GM12864 (cell line): ENCODE data around the gene PRKAG2.
A peak's percentile ranks its signal among the peaks of the same experiment; 100 is the strongest.

Experiments used
- DNase-seq: peaks from one replicate; pipeline ENCODE4 v3.0.0-alpha.2; 2011; ENCODE audit warnings: low read depth
- H3K4me3 ChIP-seq: 2 replicates; pipeline ENCODE4 v1.5.1; 2011; ENCODE audit warnings: mild to moderate bottlenecking, low read depth, low read length, control low read depth
- TF ChIP-seq, protein P1 (sequence below): IDR thresholded peaks from 2 replicates; pipeline ENCODE4 v1.5.1; 2011; ENCODE audit warnings: low read depth, mild to moderate bottlenecking, moderate library complexity, low read length, control low read depth, inconsistent platforms; ENCODE audit errors: missing control alignments

PRKAG2 gene

DNA sequence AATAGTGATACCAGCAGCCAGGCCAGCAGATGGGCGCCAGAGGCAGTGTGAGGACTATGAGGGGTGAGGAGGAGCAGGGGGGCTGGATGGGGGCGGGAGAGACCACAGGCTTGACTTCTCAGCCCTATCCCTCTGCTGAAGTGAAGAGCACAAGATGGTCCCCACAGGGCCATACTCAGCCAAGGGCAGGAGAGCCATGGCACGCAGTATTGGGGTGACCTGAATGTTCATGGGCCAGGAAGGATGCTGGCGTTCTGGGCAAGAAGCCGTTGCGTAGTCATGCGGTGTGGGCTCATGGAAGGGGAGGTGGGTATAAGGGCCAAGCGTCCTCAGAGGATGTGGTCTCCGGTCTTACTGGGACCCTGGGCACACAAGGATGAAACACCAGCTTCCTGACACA, 146.3 kb downstream of the PRKAG2 start:
- no peak for DNase-seq
- TF ChIP-seq, protein P1, sequence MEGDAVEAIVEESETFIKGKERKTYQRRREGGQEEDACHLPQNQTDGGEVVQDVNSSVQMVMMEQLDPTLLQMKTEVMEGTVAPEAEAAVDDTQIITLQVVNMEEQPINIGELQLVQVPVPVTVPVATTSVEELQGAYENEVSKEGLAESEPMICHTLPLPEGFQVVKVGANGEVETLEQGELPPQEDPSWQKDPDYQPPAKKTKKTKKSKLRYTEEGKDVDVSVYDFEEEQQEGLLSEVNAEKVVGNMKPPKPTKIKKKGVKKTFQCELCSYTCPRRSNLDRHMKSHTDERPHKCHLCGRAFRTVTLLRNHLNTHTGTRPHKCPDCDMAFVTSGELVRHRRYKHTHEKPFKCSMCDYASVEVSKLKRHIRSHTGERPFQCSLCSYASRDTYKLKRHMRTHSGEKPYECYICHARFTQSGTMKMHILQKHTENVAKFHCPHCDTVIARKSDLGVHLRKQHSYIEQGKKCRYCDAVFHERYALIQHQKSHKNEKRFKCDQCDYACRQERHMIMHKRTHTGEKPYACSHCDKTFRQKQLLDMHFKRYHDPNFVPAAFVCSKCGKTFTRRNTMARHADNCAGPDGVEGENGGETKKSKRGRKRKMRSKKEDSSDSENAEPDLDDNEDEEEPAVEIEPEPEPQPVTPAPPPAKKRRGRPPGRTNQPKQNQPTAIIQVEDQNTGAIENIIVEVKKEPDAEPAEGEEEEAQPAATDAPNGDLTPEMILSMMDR: no peak
- H3K4me3 ChIP-seq: no peak overlapping the region

DNA sequence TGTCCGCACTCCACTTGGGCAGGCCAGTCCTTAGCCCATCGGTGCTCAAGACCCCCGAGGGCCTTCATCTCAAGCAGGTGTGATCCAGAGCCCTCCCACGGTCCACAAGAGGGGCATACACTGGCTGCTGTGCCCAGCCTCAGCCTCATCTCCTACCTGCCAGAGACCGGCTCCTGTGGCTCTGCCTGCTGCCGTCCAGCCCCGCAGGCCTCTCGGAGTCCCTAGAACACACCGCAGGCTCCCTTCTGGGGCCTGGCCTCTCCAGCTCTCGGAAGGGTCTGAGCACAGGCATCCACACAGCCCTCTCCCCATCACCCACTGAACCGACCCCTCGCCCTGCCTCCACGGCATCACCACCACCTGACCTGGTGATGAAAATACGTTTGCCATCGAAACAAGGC, 147.4 kb downstream of the PRKAG2 start:
- no peak for DNase-seq
- TF ChIP-seq, protein P1: no peak
- H3K4me3 ChIP-seq: no peak overlapping the region

DNA sequence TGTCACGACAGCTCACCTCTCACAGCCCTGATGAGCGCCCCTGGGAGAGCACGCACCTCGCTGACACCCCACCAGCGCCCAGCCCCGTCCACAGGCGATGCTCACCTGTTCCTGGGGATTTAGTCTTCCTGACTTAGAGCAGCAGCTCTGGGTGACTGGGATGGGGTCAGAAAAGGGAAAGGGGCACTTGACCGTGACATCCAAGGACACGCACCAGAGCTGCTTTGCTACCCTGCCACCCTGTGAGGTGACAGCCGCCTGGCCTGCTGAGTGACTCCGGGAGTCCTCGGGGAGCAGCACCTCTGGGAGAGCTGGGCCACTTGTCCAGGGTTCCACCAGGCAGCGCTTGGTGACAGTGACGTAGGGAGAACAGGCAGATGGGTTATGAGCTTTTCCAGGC, 148.2 kb downstream of the PRKAG2 start:
- no peak for DNase-seq
- H3K4me3 ChIP-seq: no peak overlapping the region
- TF ChIP-seq, protein P1: no peak

DNA sequence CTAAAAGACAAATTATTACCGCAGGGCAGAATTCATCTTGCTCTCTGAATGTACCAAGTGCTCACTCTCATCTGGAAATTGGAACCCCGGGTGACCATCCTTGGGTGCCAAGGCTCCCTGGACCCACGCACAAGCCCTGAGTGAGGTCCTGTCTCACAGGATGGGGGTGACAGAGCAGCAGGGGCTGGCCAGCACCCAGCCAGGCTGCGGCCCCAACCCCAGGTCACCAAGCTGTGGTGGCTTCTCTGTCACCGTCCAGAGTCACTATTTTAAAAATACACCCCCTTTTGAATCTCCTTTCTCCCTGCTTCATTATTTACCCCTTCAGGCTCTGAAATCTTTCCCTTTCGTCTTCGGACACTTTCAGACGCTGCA, 148.6 kb downstream of the PRKAG2 start:
- DNase-seq: no peak

DNA sequence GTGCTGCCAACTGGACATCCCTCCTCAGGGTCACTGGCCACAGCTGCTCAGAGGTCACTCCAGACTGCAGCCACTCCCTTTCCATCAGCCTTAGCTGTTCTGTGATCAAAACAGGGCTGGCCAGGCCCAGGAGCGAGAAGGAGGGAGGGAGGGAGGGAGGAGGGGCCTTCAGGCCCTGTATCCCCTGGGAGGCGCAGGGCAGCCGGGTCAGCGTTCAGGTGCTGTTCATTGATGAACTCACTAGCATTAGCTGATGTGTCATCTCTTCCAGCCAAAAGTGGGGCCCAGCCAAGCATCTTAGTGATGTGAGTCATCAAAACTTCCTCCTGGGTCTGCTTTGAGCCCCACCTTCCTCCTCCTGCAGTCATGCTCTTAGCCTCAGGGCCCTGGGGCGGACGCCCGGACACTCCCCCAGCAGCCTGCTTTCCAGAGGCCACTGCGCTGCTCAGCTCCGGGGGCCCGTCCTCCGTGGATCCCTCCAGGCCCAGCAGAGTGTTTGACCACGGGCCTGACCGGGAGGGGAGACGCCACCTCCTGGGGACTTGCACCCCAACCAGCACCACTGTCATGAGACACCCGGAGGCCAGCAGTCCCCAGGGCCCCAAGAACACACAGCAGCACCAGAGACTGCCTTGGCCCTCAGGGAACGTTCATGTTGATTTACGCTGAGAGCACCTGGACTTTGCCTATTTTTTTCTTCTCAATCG, 149.2 kb downstream of the PRKAG2 start:
- H3K4me3 ChIP-seq: no peak overlapping the region
- TF ChIP-seq, protein P1: no peak
- DNase-seq: peak; percentile 44

More for the DNA sequence above, 148.6 kb downstream of the PRKAG2 start:
- no peak overlapping the region for H3K4me3 ChIP-seq
- TF ChIP-seq, protein P1: no peak

DNA sequence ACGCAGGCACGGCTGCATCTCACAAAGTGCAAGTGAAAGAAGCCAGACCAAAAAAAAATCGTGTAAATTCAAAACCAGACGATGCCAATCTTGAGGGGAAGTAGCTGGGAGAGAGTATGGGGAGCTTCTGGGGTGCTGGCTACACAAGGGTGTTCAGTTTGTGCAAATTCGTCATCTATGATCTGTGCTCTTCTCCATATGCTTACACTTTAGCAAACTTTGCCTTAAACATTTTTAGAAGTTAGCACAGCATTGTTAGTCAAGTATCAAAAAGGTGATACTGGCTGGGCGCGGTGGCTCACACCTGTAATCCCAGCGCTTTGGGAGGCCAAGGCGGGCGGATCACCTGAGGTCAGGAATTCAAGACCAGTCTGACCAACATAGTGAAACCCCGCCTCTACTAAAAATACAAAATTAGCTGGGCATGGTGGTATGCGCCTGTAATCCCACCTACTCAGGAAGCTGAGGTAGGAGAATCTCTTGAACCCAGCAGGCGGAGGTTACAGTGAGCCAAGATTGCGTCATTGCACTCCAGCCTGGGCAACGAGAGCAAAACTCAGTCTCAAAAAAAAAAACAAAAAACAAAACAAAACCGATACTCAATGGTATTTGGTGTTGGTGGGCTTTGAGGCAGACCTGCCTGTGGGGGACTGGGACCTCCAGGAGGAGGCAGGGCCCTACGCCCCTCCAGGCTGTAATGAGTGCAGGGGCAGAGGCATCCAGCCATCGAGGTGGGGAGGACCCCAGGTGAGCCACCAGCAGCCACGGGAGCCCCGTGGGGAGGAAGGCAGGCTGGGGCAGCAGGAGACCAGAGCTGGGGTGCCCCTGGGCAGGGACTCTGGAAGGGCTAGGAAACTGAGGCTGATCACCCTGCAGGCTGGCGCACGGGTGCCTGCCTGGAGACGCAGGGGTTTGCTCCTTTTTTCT, 150.0 kb downstream of the PRKAG2 start:
- H3K4me3 ChIP-seq: no peak overlapping the region
- TF ChIP-seq, protein P1: no peak
- no peak for DNase-seq
